NT2/D1 (cell line): ENCODE results near the gene ANKRD55.

Experiments used
- SUZ12 ChIP-seq: IDR thresholded peaks from 2 replicates; pipeline ENCODE4 v1.6.1; 2011; ENCODE audit not compliant: insufficient read length, insufficient read depth; ENCODE audit errors: extremely low read depth
- YY1 ChIP-seq: IDR thresholded peaks from 2 replicates; pipeline ENCODE4 v1.6.1; 2011; ENCODE audit not compliant: insufficient read length, insufficient read depth

- TF ChIP-seq SUZ12 (no peak), YY1 (no peak)
Observed at GRCh38 chr5:56246769-56247168, 13.6 kb upstream of the ANKRD55 start.
